Measurements from ENCODE around the gene ENOX2.

DNA sequence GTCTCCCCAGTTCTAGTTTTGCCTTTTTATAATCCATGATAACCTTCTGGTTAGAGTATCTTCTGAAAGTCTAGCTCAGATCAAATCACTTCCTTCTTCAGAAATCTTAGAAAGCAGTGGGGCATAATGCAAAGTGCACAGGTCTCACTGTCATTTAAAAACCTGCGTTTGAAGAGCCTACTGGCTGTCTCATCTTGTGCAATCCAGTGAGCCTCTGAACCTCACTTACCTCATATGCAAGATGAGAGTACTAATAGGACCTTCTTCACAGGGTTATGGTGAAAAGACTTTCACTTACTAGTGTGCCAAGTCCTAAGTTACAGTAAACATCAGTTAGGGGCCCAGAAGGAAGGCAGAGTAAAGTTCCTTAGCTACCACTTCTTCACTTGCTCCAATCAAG, 131.4 kb downstream of the ENOX2 start:
- TF ChIP-seq, protein P1, sequence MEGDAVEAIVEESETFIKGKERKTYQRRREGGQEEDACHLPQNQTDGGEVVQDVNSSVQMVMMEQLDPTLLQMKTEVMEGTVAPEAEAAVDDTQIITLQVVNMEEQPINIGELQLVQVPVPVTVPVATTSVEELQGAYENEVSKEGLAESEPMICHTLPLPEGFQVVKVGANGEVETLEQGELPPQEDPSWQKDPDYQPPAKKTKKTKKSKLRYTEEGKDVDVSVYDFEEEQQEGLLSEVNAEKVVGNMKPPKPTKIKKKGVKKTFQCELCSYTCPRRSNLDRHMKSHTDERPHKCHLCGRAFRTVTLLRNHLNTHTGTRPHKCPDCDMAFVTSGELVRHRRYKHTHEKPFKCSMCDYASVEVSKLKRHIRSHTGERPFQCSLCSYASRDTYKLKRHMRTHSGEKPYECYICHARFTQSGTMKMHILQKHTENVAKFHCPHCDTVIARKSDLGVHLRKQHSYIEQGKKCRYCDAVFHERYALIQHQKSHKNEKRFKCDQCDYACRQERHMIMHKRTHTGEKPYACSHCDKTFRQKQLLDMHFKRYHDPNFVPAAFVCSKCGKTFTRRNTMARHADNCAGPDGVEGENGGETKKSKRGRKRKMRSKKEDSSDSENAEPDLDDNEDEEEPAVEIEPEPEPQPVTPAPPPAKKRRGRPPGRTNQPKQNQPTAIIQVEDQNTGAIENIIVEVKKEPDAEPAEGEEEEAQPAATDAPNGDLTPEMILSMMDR (conservative IDR thresholded peaks at IDR 0.05; ENCODE audit: low read length): no peak
- TF ChIP-seq EZH2phosphoT487 (IDR thresholded peaks at IDR 0.05; ENCODE audit: borderline replicate concordance): no peak
